Osteoblast (primary cell): ENCODE results near the gene PACSIN2. TPM values are rescaled to one million over a fixed set of nuclear protein-coding genes. Genes with fewer than 3 reads are reported as not detected.
A peak's percentile ranks its signal among the peaks of the same experiment; 100 is the strongest.

Source experiments
- DNase-seq: peaks from one replicate; pipeline ENCODE4 v3.0.0; 2011; ENCODE audit warnings: low spot score, mixed read lengths; ENCODE audit not compliant: insufficient read length; ENCODE audit errors: missing footprints
- H2AFZ ChIP-seq: 2 replicates; pipeline ENCODE4 v1.6.0; 2011; ENCODE audit warnings: mild to moderate bottlenecking, low read length
- H3K27ac ChIP-seq: 2 replicates; pipeline ENCODE4 v1.5.1; 2011; ENCODE audit warnings: mild to moderate bottlenecking, low read depth, low read length, moderate library complexity
- H3K27me3 ChIP-seq: 2 replicates; pipeline ENCODE4 v1.6.0; 2012; ENCODE audit warnings: mild to moderate bottlenecking, control low read depth, inconsistent platforms, low read length, moderate library complexity; ENCODE audit not compliant: insufficient read depth
- H3K36me3 ChIP-seq: 2 replicates; pipeline ENCODE4 v1.5.1; 2011; ENCODE audit warnings: mild to moderate bottlenecking, low read length, control low read depth, moderate library complexity; ENCODE audit not compliant: insufficient read depth
- H3K4me1 ChIP-seq: 2 replicates; pipeline ENCODE4 v1.5.1; 2011; ENCODE audit warnings: mild to moderate bottlenecking, low read length, control low read depth, moderate library complexity; ENCODE audit not compliant: insufficient read depth
- H3K4me2 ChIP-seq: 2 replicates; pipeline ENCODE4 v1.6.0; 2011; ENCODE audit warnings: mild to moderate bottlenecking, low read length; ENCODE audit not compliant: insufficient read depth
- H3K4me3 ChIP-seq: fragments of 200-600 bp; sonication (generic); 3 replicates; pipeline ENCODE4 v1.5.1; 2012; ENCODE audit warnings: mild to moderate bottlenecking, low read length, inconsistent platforms; ENCODE audit not compliant: insufficient read depth
- H3K79me2 ChIP-seq: 2 replicates; pipeline ENCODE4 v1.6.0; 2012; ENCODE audit warnings: mild to moderate bottlenecking, low read length, control low read depth, inconsistent platforms; ENCODE audit not compliant: insufficient read depth
- H3K9me3 ChIP-seq: 2 replicates; pipeline ENCODE4 v1.5.1; 2011; ENCODE audit warnings: low read depth, low read length, control low read depth
- H4K20me1 ChIP-seq: 2 replicates; pipeline ENCODE4 v1.6.0; 2012; ENCODE audit warnings: mild to moderate bottlenecking, low read length, control low read depth; ENCODE audit not compliant: insufficient read depth
- CTCF ChIP-seq: IDR thresholded peaks from 2 replicates; pipeline ENCODE4 v1.5.1; 2011; ENCODE audit warnings: mild to moderate bottlenecking, low read depth, low read length, moderate library complexity; ENCODE audit errors: extremely low read depth
- total RNA-seq: library from RNA; depleted of rRNA; stranded (reverse); fragments of >200 nt; gene quantifications from 2 replicates; pipeline ENCODE4 v1.2.3, GENCODE V29; 2012

Gene PACSIN2
- total RNA-seq, 1 donor = 38.0 TPM

GRCh38 chr22:42877597-42878340, 137.2 kb downstream of the PACSIN2 start:
- Histone ChIP-seq H3K9me3 (no peaks in the 10 kb centered on the region), H3K4me2 (no peak overlapping the region), H3K27ac (no peak overlapping the region), H3K79me2 (no peaks in the 10 kb centered on the region), H3K27me3 (no peaks in the 10 kb centered on the region), H3K36me3 (peaks cover 61% of the 10 kb centered on the region), H3K4me3 (no peak overlapping the region), H4K20me1 (peaks cover 7% of the 10 kb centered on the region), H2AFZ (no peak overlapping the region), H3K4me1 (no peaks in the 10 kb centered on the region)
- TF ChIP-seq CTCF = no peak
- DNase-seq = peak; percentile 57

GRCh38 chr22:42877158-42877557, 137.8 kb downstream of the PACSIN2 start:
- peaks cover 3% of the 10 kb centered on the region for H4K20me1 ChIP-seq
- no peaks in the 10 kb centered on the region for H3K9me3 ChIP-seq
- H3K27me3 ChIP-seq = no peaks in the 10 kb centered on the region

GRCh38 chr22:42876041-42876440, 138.9 kb downstream of the PACSIN2 start:
- TF ChIP-seq CTCF = no peak
- Histone ChIP-seq H3K79me2 (no peaks in the 10 kb centered on the region), H3K4me3 (no peak overlapping the region), H3K9me3 (no peaks in the 10 kb centered on the region), H4K20me1 (peaks cover 5% of the 10 kb centered on the region), H3K36me3 (peaks cover 60% of the 10 kb centered on the region), H3K27me3 (no peaks in the 10 kb centered on the region), H3K4me2 (no peak overlapping the region), H2AFZ (no peak overlapping the region), H3K27ac (no peak overlapping the region), H3K4me1 (no peaks in the 10 kb centered on the region)
- peak; percentile 52 for DNase-seq

More at GRCh38 chr22:42877158-42877557, 137.8 kb downstream of the PACSIN2 start:
- no peak overlapping the region for H3K4me2 ChIP-seq
- no peaks in the 10 kb centered on the region for H3K79me2 ChIP-seq
- H2AFZ ChIP-seq = no peak overlapping the region
- H3K27ac ChIP-seq = no peak overlapping the region
- no peak for TF ChIP-seq CTCF
- H3K4me1 ChIP-seq = no peaks in the 10 kb centered on the region
- peaks cover 62% of the 10 kb centered on the region for H3K36me3 ChIP-seq
- H3K4me3 ChIP-seq = no peak overlapping the region
- peak; percentile 68 for DNase-seq

- Histone ChIP-seq H3K79me2 (no peaks in the 10 kb centered on the region), H3K36me3 (peaks cover 58% of the 10 kb centered on the region), H3K27me3 (no peaks in the 10 kb centered on the region), H2AFZ (no peak overlapping the region), H4K20me1 (peaks cover 5% of the 10 kb centered on the region), H3K27ac (no peak overlapping the region), H3K9me3 (no peaks in the 10 kb centered on the region), H3K4me1 (peaks cover 3% of the 10 kb centered on the region), H3K4me2 (no peak overlapping the region), H3K4me3 (no peak overlapping the region)
- no peak for DNase-seq
- TF ChIP-seq CTCF = no peak
These were observed 140.9 kb downstream of the PACSIN2 start for GRCh38 chr22:42874010-42874409.
